Adrenal gland (tissue), 5 donors: ENCODE measurements around the gene DCDC2C.

Source experiments
- CTCF ChIP-seq, 6 experiments: fragments of 450-650 bp in 4 of 6; fragments of 200-600 bp in 2 of 6; sonication (generic) in 1 of 6; IDR thresholded peaks; 1 replicate in 5 of 6; 2 replicates in 1 of 6; pipeline versions ENCODE4 v1.5.1 to v1.8.0; 2016 to 2021; ENCODE audit warnings: antibody characterized with exemption in 6 of 6, mild to moderate bottlenecking in 2 of 6, moderate library complexity in 1 of 6
- POLR2A ChIP-seq, 2 donors: fragments of 450-650 bp; IDR thresholded peaks; one replicate each; pipeline ENCODE4 v1.6.1; 2017; ENCODE audit warnings: antibody characterized with exemption in 2 of 2, mild to moderate bottlenecking in 2 of 2, moderate library complexity in 1 of 2
- donor health status: DM: no; HTN: no; CAD: no.

- TF ChIP-seq CTCF (IDR thresholded peaks at IDR 0.05): no peak
- no peak for TF ChIP-seq POLR2A (IDR thresholded peaks at IDR 0.05)
Observed at GRCh38 chr2:3873899-3874298, 170.5 kb downstream of the DCDC2C start.
